HEK293 (cell line): ENCODE data around the gene ASMTL.
A peak's percentile ranks its signal among the peaks of the same experiment; 100 is the strongest.

Experiments
- CTCF ChIA-PET: fragments of 350-600 bp; formaldehyde crosslinking; extraction: SDS; loops from one replicate; lab custom pipeline; 2021; ENCODE audit warnings: antibody characterized with exemption; lab: Yijun Ruan, JAX
- POLR2A ChIA-PET: fragments of 300-600 bp; formaldehyde crosslinking; extraction: SDS; loops from one replicate; lab custom pipeline; 2020; ENCODE audit warnings: antibody characterized with exemption, inconsistent platforms; lab: Yijun Ruan, JAX
- H3K27ac ChIP-seq: fragments of 200-500 bp; sonication (Bioruptor generic); 2 replicates; pipeline ENCODE4 v1.5.1; 2014; ENCODE audit warnings: low read depth, low read length, control low read depth, inconsistent platforms; ENCODE audit errors: extremely low read depth
- H3K36me3 ChIP-seq, 2 experiments: fragments of 200-500 bp in 1 of 2; sonication (Bioruptor generic) in 1 of 2; 1 replicate in 1 of 2; 2 replicates in 1 of 2; pipeline ENCODE4 v1.5.1; 2014 to 2017; ENCODE audit warnings: inconsistent platforms in 2 of 2, low read length in 2 of 2; ENCODE audit not compliant: control insufficient read depth in 2 of 2, insufficient read depth in 1 of 2
- H3K4me1 ChIP-seq: fragments of 200-500 bp; sonication (Bioruptor generic); 2 replicates; pipeline ENCODE4 v1.5.1; 2014; ENCODE audit warnings: mild to moderate bottlenecking, low read length, inconsistent platforms; ENCODE audit not compliant: control insufficient read depth, insufficient read depth
- H3K4me3 ChIP-seq: 2 replicates; pipeline ENCODE4 v1.5.1; 2011; ENCODE audit warnings: low read depth, mild to moderate bottlenecking, control low read depth, low read length, moderate library complexity
- H3K9me3 ChIP-seq: fragments of 200-500 bp; sonication (Bioruptor generic); 2 replicates; pipeline ENCODE4 v1.5.1; 2014; ENCODE audit warnings: low read depth, low read length, inconsistent platforms; ENCODE audit not compliant: control insufficient read depth, insufficient read depth
- EGR2 ChIP-seq: fragments of 450-650 bp; formaldehyde crosslinking; IDR thresholded peaks from 2 replicates; pipeline ENCODE4 v1.5.1; 2016; ENCODE audit warnings: low read depth, missing biosample characterization, missing genetic modification characterization
- GLIS2 ChIP-seq: fragments of 450-650 bp; formaldehyde crosslinking; IDR thresholded peaks from 2 replicates; pipeline ENCODE4 v1.5.1; 2016; ENCODE audit warnings: missing biosample characterization, missing genetic modification characterization
- HOXD13 ChIP-seq: sonication (generic); formaldehyde crosslinking; IDR thresholded peaks from 2 replicates; pipeline ENCODE4 v1.8.0; 2022; ENCODE audit warnings: missing genetic modification reagents, borderline replicate concordance
- KLF8 ChIP-seq: fragments of 450-650 bp; formaldehyde crosslinking; IDR thresholded peaks from 2 replicates; pipeline ENCODE4 v1.5.1; 2016; ENCODE audit warnings: missing biosample characterization, missing genetic modification characterization
- RBAK ChIP-seq: fragments of 450-650 bp; formaldehyde crosslinking; IDR thresholded peaks from 2 replicates; pipeline ENCODE4 v1.5.1; 2016; ENCODE audit warnings: missing biosample characterization, missing genetic modification characterization
- SP3 ChIP-seq: fragments of 450-650 bp; formaldehyde crosslinking; IDR thresholded peaks from 2 replicates; pipeline ENCODE4 v1.5.1; 2016; ENCODE audit warnings: missing biosample characterization, missing genetic modification characterization
- ZBTB7A ChIP-seq: fragments of 450-650 bp; formaldehyde crosslinking; IDR thresholded peaks from 2 replicates; pipeline ENCODE4 v1.5.1; 2016; ENCODE audit warnings: low read depth, missing biosample characterization, missing genetic modification characterization
- ZEB2 ChIP-seq: fragments of 450-650 bp; formaldehyde crosslinking; IDR thresholded peaks from 2 replicates; pipeline ENCODE4 v1.5.1; 2016; ENCODE audit warnings: missing biosample characterization, missing genetic modification characterization
- ZFHX2 ChIP-seq: fragments of 450-650 bp; formaldehyde crosslinking; conservative IDR thresholded peaks from 2 replicates; pipeline ENCODE4 v1.5.1; 2016; ENCODE audit warnings: missing biosample characterization, missing genetic modification characterization
- ZFP41 ChIP-seq: fragments of 450-650 bp; formaldehyde crosslinking; IDR thresholded peaks from 2 replicates; pipeline ENCODE4 v1.5.1; 2016; ENCODE audit warnings: missing biosample characterization, missing genetic modification characterization, borderline replicate concordance
- ZNF10 ChIP-seq: fragments of 450-650 bp; formaldehyde crosslinking; IDR thresholded peaks from 2 replicates; pipeline ENCODE4 v1.5.1; 2017; ENCODE audit warnings: missing biosample characterization, missing genetic modification characterization
- ZNF112 ChIP-seq: fragments of 450-650 bp; formaldehyde crosslinking; IDR thresholded peaks from 2 replicates; pipeline ENCODE4 v1.5.0; 2017; ENCODE audit warnings: missing biosample characterization, missing genetic modification characterization
- ZNF202 ChIP-seq: fragments of 450-650 bp; formaldehyde crosslinking; IDR thresholded peaks from 2 replicates; pipeline ENCODE4 v1.5.1; 2016; ENCODE audit warnings: missing biosample characterization, missing genetic modification characterization, borderline replicate concordance
- ZNF221 ChIP-seq: fragments of 450-650 bp; formaldehyde crosslinking; IDR thresholded peaks from 2 replicates; pipeline ENCODE4 v1.5.1; 2017; ENCODE audit warnings: missing biosample characterization, missing genetic modification characterization, borderline replicate concordance
- ZNF274 ChIP-seq, 2 experiments: fragments of 200-500 bp in 1 of 2; fragments of 450-650 bp in 1 of 2; sonication (Bioruptor generic) in 1 of 2; formaldehyde crosslinking in 1 of 2; IDR thresholded peaks; 2 replicates each; pipeline versions ENCODE4 v1.5.1 to v1.6.1; 2014 to 2016; ENCODE audit warnings: borderline replicate concordance in 1 of 2, inconsistent platforms in 1 of 2, low read length in 1 of 2, missing biosample characterization in 1 of 2, missing genetic modification characterization in 1 of 2
- ZNF324 ChIP-seq: fragments of 450-650 bp; formaldehyde crosslinking; IDR thresholded peaks from 2 replicates; pipeline ENCODE4 v1.5.1; 2016; ENCODE audit warnings: missing biosample characterization, missing genetic modification characterization
- ZNF366 ChIP-seq: fragments of 450-650 bp; formaldehyde crosslinking; conservative IDR thresholded peaks from 2 replicates; pipeline ENCODE4 v1.5.1; 2016; ENCODE audit warnings: missing biosample characterization, missing genetic modification characterization
- ZNF37A ChIP-seq: fragments of 450-650 bp; IDR thresholded peaks from 2 replicates; pipeline ENCODE4 v1.5.1; 2018; ENCODE audit warnings: missing biosample characterization, missing genetic modification characterization
- ZNF394 ChIP-seq: fragments of 450-650 bp; formaldehyde crosslinking; IDR thresholded peaks from 2 replicates; pipeline ENCODE4 v1.5.1; 2016; ENCODE audit warnings: missing biosample characterization, missing genetic modification characterization, mild to moderate bottlenecking, moderate library complexity, borderline replicate concordance
- ZNF433 ChIP-seq: fragments of 450-650 bp; formaldehyde crosslinking; IDR thresholded peaks from 2 replicates; pipeline ENCODE4 v1.5.1; 2016; ENCODE audit warnings: missing biosample characterization, missing genetic modification characterization, low read depth
- ZNF530 ChIP-seq: fragments of 450-650 bp; formaldehyde crosslinking; IDR thresholded peaks from 2 replicates; pipeline ENCODE4 v1.5.1; 2016; ENCODE audit warnings: low read depth, missing biosample characterization, missing genetic modification characterization
- ZNF549 ChIP-seq: fragments of 450-650 bp; IDR thresholded peaks from 2 replicates; pipeline ENCODE4 v1.5.1; 2018; ENCODE audit warnings: missing biosample characterization, missing genetic modification characterization, mild to moderate bottlenecking, inconsistent platforms, moderate library complexity
- ZNF747 ChIP-seq: fragments of 450-650 bp; formaldehyde crosslinking; IDR thresholded peaks from 2 replicates; pipeline ENCODE4 v1.5.1; 2016; ENCODE audit warnings: missing biosample characterization, missing genetic modification characterization
- ZNF843 ChIP-seq: fragments of 450-650 bp; formaldehyde crosslinking; IDR thresholded peaks from 2 replicates; pipeline ENCODE4 v1.5.1; 2016; ENCODE audit warnings: missing biosample characterization, missing genetic modification characterization
- TF ChIP-seq, protein P1 (sequence below): fragments of 450-650 bp; formaldehyde crosslinking; IDR thresholded peaks from 2 replicates; pipeline ENCODE4 v1.5.0; 2017; ENCODE audit warnings: missing biosample characterization, missing genetic modification characterization, borderline replicate concordance
- TF ChIP-seq, protein P2 (sequence below): fragments of 450-650 bp; formaldehyde crosslinking; IDR thresholded peaks from 2 replicates; pipeline ENCODE4 v1.5.1; 2017; ENCODE audit warnings: missing biosample characterization, mild to moderate bottlenecking, missing genetic modification characterization, moderate library complexity
- TF ChIP-seq, protein P3 (sequence below): fragments of 450-650 bp; formaldehyde crosslinking; IDR thresholded peaks from 2 replicates; pipeline ENCODE4 v1.5.1; 2016; ENCODE audit warnings: missing biosample characterization, missing genetic modification characterization

Gene ASMTL

DNA sequence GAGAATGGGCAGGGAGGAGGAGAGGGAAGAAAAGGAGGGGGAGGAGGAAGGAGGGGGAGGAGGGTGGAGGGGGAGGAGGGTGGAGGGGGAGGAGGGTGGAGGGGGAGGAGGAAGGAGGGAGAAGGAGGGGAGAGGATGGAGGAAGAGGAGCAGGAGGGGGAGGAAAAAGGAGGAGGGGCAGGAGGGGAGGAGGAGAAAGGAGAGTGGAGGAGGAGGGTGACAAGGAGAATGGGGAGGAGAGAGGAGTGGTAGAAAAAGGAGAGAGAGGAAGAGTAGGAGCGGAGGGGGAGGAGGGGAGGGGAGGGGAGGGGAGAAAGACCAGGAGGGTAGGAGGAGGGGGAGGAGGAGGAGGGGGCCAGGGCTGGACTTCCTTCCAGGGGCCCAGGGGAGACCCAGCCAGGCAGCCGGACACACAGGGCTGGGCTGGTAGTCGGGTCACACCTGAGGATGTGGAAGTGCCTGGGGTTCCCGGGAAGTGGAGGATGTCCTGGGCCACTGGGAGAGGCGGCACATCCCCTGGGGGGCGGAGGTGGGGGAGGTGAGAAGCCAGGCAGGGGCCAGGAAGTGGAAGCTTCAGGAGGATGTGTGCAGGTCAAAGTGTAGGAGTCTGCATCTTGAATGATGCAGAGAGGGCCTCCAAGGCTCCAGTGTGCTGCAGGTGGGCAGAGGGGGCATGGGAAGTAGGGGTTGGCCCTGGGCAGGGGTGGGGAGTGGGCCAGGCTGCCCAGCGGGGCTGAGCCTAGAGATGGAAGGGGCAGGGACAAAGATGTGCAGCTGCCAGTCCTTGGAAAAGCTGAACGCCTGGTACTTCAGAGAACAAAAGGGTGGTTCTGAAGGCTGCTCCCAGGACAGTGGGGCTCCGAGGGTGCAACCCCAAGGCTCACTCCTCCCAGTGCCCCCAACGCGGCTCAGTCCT, 97.3 kb downstream of the ASMTL start (continued):
- TF ChIP-seq ZNF394 (tag by site-specific recombination) (no peak), HOXD13 (no peak), ZNF433 (tag by site-specific recombination) (no peak), ZNF366 (tag by site-specific recombination) (no peak), ZNF112 (tag by site-specific recombination) (no peak)
- TF ChIP-seq, all 188 proteins: peak for 6

DNA sequence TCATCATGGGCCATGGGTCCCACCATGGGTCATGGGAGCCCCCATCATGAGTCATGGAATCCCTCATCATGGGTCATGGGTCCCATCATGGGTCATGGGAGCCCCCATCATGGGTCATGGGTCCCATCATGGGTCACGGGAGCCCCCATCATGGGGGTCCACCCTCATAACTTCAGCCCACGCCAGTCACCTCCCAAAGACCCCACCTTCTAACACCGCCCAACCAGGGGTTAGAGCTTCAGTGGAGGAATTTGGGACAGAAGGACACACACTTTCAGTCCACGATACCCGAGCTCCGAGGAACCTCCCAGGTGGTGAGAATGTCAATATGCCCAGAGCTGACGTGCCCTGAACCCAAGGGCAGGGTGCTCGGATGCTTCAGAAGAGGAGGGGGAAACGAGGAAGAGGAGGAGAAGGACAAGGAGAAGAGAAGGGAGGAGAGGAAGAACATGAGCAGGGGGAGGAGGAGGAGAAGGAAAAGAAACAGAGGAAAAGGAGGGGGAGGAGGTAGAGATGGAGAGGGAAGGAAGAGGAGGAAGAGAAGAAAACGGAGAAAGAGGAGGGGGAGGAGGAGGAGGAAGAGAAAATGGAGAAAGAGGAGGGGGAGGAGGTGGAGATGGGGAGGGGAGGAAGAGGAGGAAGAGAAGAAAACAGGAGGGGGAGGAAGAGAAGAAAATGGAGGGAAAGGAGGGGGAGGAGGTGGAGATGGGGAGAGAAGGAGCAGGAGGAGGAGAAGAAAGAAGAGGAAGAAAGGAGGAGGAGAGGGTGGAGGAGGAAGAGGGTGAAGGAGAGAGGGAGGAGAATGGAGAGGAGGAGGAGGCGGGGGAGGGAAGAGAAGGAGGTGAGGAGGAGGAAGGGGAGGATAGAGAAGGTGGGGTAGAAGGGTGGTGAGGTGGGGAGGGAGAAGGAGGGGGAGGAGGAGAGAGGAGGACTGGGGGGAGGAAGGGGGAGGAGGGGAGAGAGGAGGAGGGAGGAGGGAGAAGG, 98.4 kb downstream of the ASMTL start:
- no peaks in the 10 kb centered on the region for H3K4me1 ChIP-seq
- no peak overlapping the region for H3K4me3 ChIP-seq
- no peaks in the 10 kb centered on the region for H3K9me3 ChIP-seq
- H3K27ac ChIP-seq, result no peak overlapping the region
- CTCF ChIA-PET, result no interaction called here
- POLR2A ChIA-PET, result no interaction called here
- no peaks in the 10 kb centered on the region for H3K36me3 ChIP-seq
- TF ChIP-seq, protein P1, sequence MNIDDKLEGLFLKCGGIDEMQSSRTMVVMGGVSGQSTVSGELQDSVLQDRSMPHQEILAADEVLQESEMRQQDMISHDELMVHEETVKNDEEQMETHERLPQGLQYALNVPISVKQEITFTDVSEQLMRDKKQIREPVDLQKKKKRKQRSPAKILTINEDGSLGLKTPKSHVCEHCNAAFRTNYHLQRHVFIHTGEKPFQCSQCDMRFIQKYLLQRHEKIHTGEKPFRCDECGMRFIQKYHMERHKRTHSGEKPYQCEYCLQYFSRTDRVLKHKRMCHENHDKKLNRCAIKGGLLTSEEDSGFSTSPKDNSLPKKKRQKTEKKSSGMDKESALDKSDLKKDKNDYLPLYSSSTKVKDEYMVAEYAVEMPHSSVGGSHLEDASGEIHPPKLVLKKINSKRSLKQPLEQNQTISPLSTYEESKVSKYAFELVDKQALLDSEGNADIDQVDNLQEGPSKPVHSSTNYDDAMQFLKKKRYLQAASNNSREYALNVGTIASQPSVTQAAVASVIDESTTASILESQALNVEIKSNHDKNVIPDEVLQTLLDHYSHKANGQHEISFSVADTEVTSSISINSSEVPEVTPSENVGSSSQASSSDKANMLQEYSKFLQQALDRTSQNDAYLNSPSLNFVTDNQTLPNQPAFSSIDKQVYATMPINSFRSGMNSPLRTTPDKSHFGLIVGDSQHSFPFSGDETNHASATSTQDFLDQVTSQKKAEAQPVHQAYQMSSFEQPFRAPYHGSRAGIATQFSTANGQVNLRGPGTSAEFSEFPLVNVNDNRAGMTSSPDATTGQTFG (tag by site-specific recombination), result no peak
- TF ChIP-seq ZNF747, result no peak
- no peak for TF ChIP-seq ZNF530 (tag by site-specific recombination)
- no peak for TF ChIP-seq ZNF324 (tag by site-specific recombination)
- no peak for TF ChIP-seq ZNF202 (tag by site-specific recombination)
- no peak for TF ChIP-seq ZNF10 (tag by site-specific recombination)
- no peak for TF ChIP-seq ZEB2 (tag by site-specific recombination)
- peak; percentile 74 for TF ChIP-seq EGR2 (tag by site-specific recombination)
- no peak for TF ChIP-seq KLF8 (tag by site-specific recombination)
- TF ChIP-seq ZNF843 (tag by site-specific recombination), result no peak
- no peak for TF ChIP-seq ZNF221
- TF ChIP-seq RBAK (tag by site-specific recombination), result no peak
- peak; percentile 57 for TF ChIP-seq ZFHX2 (tag by site-specific recombination)
- TF ChIP-seq, protein P2, sequence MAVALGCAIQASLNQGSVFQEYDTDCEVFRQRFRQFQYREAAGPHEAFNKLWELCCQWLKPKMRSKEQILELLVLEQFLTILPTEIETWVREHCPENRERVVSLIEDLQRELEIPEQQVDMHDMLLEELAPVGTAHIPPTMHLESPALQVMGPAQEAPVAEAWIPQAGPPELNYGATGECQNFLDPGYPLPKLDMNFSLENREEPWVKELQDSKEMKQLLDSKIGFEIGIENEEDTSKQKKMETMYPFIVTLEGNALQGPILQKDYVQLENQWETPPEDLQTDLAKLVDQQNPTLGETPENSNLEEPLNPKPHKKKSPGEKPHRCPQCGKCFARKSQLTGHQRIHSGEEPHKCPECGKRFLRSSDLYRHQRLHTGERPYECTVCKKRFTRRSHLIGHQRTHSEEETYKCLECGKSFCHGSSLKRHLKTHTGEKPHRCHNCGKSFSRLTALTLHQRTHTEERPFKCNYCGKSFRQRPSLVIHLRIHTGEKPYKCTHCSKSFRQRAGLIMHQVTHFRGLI, result no peak
- no peak for TF ChIP-seq ZNF274 (IDR thresholded peaks at IDR 0.05; ENCODE audit: low read length)
- TF ChIP-seq ZNF274 (tag by site-specific recombination; IDR thresholded peaks at IDR 0.05; ENCODE audit: borderline replicate concordance), result no peak
- no peak for TF ChIP-seq GLIS2 (tag by site-specific recombination)
- TF ChIP-seq, protein P3, sequence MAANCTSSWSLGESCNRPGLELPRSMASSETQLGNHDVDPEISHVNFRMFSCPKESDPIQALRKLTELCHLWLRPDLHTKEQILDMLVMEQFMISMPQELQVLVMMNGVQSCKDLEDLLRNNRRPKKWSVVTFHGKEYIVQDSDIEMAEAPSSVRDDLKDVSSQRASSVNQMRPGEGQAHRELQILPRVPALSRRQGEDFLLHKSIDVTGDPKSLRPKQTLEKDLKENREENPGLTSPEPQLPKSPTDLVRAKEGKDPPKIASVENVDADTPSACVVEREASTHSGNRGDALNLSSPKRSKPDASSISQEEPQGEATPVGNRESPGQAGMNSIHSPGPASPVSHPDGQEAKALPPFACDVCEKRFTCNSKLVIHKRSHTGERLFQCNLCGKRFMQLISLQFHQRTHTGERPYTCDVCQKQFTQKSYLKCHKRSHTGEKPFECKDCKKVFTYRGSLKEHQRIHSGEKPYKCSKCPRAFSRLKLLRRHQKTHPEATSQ (tag by site-specific recombination), result no peak
- no peak for TF ChIP-seq ZNF549
- no peak for TF ChIP-seq ZFP41 (tag by site-specific recombination)
- no peak for TF ChIP-seq ZBTB7A (tag by site-specific recombination)
- peak; percentile 27 for TF ChIP-seq SP3
- TF ChIP-seq ZNF37A (tag by site-specific recombination), result no peak
